Dedifferentiated amniotic fluid mesenchymal stem cell (primary cell): ENCODE results near the gene SECTM1.

Source experiments
- DNase-seq: peaks from one replicate; pipeline ENCODE4 v3.0.0-alpha.2; 2016; ENCODE audit errors: extremely low spot score

SECTM1 gene

DNA sequence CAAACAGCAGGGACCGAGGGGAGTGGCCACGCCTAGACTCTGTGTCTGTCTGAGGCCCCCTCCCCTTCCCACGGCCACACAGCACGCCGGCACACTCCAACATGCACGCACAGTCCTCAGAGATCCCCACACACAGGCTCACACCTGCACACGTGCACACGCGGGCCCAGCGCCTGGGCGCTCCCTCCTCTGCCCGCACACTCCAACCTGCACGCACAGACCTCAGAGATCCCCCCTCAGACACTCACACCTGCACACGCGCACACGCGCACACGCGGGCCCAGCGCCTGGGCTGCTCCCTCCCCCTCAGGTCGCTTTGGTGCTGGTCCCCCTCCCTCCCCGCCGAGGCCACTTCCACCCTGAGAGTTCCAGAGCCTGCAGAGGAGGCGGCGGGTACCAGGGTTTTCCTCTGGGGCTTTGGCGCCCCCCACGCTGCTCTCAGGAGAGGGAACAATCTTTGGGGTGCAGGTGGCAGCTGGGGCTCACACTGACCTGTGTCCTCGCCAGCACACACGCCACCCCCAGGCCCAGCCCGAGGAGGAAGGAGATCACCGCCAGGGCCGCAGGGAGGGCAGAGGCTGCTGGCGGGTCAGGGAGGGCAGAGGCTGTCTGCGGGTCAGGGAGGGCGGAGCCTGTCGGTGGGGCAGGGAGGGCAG is 17.7 kb downstream of the SECTM1 start:
- no peak for DNase-seq

DNA sequence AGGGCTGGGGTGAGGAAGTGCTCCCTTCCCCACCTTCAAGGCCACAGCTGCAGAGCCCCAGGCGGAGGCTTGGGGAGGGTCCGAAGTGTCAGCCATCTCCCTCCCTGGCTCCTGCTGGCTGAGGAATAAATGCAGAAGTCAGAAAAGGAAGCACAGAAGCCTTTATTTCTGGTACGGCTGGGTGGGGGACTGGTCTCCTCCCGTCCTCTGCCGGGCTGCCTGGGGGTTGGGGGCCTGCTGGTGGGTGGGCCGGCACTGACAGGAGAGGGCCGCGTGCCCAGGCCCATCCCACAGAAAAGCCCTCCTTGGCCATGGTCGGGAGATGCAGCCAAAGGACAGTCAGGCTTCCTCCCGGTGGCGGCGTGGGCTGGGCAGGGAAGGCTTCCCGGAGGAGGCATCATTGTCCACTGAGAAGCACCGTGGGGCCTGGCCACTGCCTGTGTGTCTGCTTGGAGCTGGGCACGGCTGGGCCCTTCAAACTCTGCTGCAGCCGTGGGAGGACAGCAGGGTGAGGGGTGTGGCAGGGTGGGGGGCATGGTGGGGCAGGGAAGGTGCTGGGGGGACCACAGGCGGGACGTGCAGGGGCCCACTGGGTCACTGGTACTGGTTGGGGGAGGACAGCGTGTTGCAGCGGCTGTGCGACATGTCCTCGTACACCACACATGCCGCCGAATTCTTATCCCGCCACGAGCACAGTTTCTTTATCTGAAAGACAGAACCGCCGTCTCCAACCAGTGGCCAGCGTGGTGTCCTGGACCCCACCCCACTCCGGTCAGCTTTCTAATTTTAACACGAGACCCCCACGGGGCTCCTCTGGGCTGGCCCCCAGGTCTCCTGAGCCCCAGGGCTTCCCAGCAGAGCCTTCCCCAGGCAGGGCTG is 18.6 kb downstream of the SECTM1 start:
- no peak for DNase-seq

DNA sequence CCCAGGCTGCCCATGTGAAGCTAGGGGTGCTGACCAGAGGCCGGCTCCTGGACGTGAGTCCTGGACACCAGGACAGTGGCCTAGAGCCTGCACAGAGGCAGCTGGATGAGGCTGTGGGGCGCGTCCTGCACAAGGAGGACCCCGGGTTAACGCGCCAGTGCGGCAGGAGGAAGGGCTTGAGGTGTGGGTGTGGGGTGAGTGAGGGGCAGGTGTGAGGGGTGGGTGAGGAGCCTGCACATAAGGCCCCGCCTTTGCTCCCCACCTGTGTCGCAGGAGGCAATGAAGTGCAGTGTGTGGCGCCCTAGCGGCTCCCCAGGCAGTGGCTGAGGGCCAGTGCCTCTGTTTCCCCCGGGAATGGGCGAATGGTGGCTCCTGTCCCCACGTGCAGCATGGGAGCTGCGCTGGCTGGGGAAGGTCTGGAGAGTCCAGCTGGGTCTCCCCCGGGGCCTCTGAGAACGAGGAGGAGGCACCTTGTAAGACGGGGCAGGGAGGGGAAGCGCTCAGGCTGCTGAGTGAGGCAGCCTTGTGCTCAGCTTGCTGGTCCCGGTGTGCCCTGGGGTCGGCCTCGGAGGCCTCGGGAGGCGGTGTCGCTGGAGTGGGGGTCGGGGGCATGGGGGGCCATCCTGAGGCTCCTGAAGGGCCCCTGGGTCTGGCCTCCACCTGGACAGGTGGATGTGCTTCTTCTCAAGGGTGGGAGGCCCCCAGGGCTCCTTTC is 19.4 kb downstream of the SECTM1 start:
- DNase-seq: no peak

DNA sequence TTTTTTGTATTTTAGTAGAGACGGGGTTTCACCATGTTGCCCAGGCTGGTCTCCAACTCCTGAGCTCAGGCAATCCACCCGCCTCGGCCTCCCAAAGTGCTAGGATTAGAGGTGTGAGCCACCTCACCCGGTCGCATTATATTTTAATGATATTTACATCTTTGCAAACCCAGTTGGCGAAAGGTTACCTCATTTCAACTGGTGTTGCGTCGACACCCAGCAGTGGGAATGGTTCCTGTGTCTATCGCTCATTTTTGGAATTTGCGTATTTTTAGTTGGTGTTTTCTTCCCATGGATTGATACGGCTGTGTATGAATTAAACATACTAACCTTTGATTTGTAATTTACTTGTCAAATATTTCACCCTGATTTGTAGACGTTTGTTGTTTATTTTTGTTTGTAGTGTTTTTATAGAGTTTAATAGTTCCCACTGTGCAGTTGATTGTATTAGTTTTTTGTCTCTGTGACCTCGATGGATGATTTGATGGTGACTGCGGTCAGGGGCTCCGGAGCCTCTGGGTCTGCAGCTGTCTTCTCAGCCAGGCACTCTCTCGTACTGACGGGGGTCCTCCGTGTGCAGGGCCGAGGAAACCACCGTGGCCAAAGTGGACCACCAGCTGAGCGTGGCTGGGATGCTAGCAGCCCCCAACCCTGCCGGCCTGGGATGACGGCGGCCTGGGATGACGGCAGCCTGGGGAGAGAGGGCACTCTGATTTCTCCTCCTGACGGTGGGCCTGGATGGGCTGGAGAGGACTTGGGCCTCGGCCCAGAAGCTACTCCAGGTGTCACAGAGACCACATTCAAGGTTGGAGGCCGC is 20.2 kb downstream of the SECTM1 start:
- no peak for DNase-seq

DNA sequence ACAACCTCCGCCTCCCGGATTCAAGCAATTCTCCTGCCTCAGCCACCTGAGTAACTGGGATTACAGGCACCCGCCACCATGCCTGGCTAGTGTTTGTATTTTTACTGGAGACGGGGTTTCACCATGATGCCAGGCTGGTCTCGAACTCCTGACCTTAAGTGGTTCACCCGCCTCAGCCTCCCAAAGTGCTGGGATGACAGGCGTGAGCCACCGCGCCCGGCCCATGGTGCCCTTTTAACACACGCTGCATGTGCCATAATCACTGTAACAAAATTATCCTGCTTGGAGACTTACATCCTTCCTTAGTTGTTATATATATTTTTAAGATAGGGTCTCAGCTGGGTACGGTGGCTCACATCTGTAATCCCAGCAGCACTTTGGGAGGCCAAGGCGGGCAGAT is 21.6 kb downstream of the SECTM1 start:
- DNase-seq: no peak

DNA sequence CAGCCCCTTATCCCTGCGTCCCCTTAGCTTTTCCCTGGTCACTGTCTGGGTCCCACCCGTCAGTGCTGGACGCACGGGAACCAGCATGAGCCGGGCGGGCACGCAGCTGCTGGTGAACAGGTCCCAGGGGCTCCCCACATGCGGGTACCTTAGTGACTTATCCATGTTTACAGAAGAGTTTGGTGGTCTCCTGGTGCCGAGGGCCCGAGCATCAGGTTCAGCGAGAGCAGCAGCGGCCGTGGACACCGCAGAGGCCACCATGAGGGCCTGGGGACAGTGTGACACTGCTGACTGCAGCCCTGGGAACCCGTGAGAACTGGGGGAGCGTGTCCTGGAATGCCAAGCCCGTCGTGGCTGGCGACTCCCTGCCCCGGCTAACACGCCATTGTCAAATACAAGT is 22.7 kb downstream of the SECTM1 start:
- no peak for DNase-seq

DNA sequence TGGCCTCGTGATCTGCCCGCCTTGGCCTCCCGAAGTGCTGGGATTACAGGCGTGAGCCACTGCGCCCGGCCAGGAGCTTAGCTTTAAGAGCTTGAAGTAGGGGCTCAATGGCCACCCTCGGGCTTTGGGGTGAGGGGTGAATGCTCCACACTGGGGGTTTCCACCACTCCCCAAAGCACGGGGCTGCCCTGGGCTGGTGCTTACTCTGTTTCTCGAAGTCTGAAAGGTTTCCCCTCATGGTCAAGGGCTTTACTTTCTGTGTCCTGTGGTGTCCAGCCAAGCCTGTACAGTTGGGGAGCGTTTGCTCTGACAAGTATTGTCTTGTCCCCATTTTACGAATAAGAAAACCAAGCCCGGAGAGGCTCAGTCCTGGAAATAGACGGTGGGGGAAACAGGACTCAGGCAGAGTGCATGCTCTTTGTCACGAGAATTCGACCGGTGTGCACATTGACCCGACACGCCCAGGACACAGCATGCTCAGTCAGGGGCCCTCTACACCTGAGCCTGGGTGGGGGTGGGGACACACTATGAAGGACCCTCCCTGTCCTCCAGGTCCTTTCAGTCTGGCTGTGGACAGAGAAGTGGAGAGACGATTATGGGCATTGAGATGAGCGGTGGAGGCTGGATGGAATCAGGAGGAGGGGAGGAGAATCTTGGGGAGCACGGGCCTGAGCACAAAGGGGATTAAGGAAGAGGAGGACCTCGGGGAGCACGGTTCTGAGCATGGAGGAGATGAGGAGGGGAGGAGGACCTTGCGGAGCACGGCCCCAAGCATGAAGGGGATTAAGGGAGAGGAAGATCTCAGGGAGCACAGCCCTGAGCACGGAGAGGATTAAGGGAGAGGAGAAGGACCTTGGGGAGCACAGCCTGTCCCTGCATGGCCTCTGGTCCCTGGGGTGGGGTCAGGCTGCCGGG is 23.7 kb downstream of the SECTM1 start:
- no peak for DNase-seq

DNA sequence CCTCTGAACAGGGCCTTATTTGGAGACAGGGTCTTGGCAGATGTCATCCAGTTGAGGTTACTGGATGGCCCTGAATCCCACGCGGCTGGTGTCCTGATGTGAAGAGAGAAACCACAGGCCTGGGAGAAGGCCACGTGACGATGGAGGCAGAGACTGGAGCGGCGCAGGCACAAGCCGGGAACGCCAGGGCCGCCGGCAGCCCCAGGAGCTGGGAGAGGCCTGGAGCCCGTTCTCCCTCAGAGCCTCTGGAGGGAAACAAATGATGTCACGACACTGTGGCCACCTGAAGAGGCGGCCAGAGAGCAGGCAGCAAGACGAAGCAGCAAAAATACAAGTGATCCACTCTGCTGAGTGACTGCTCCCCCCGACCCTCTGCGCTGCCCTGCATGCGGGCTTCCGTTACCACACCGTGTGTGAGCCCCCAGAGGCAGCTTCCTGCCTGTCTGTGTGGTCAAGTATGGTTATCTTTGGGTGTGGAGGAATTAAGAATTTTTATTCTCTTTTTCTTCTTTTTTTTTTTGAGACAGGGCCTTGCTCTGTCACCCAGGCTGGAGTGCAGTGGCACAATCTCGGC is 27.8 kb downstream of the SECTM1 start:
- DNase-seq: no peak

DNA sequence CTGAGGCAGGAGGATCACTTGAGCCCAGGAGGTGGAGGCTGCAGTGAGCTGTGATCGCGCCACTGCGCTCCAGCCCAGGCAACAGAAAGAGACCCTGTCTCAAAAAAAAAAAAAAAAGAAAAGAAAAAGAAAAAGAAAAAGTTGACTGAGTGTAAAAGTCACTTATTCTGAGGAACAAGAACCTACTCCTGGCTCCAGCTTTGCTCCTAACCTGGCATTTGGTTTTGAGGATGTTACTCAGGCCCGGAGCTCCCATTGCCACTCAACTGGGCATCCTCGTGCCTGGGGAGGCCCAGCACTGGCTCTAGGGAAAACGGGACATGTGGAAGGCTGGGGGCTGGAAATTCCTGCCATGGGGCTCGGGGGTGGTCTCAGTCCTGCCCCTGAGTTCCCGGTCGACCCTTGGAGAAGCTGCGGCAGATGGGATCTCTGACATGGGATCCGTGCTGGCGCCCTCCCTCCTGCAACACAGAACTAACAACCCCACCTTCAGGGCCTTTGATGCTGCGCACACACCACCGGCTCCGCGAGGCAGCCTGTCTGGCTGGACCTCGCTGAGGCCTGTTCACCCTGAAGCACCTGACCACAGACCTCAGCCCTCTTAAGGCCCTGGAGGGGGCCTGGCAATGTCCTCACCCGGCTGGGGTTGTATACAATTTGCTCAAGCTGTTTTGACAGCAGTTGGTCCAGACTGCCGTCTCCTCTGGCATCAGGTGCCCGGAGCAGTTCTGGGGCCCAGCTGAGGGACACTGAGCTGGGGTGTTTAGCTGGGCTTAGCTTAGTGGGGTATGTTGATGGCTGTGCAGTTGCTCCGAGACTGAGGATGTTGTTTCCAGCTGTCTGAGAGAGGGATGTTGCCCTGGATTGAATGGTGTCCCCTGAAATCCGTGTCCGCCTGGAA is 28.5 kb downstream of the SECTM1 start:
- DNase-seq: no peak

DNA sequence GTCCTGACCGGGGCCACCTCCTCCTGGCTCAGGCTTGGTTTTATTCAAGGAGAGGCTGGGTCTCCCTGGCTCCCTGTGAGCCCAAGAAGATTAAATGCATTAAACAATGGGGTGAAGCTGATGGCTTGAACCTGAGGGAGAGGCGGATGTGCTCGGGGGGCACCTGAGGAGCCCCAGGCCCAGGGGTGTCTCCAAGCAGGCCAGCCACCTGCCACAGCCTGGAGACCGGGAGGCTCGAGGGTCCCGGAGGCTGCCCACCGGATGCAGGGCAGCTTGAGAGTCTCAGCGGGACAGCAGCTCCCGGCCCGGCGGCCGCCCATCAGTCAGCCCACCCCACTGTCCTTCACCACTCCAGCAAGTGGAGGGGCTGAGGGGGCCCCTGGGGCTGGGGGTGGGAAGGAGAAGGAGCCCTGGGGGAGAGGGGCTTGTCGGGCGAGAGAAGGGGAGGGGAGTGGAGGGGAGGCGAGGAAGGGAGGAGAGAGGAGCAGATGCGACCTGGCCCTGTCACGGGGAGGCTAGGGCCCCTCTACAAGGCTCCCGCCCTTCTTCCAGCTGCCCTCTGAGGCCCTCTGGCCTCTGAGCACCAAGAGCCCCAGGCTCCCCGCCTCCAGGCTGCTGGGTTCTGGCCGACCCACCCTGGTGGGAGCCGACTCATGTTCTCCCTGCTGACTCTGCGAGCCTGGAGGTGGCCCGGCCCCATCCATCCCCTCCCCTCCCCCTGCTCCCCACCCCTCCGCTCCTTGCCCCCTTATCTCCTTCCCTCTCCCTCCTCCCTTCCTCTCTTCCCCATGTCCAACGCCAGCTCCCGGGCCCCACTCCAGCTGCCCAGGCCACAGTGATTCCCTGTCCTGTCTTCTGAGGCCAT is 29.4 kb downstream of the SECTM1 start:
- no peak for DNase-seq

DNA sequence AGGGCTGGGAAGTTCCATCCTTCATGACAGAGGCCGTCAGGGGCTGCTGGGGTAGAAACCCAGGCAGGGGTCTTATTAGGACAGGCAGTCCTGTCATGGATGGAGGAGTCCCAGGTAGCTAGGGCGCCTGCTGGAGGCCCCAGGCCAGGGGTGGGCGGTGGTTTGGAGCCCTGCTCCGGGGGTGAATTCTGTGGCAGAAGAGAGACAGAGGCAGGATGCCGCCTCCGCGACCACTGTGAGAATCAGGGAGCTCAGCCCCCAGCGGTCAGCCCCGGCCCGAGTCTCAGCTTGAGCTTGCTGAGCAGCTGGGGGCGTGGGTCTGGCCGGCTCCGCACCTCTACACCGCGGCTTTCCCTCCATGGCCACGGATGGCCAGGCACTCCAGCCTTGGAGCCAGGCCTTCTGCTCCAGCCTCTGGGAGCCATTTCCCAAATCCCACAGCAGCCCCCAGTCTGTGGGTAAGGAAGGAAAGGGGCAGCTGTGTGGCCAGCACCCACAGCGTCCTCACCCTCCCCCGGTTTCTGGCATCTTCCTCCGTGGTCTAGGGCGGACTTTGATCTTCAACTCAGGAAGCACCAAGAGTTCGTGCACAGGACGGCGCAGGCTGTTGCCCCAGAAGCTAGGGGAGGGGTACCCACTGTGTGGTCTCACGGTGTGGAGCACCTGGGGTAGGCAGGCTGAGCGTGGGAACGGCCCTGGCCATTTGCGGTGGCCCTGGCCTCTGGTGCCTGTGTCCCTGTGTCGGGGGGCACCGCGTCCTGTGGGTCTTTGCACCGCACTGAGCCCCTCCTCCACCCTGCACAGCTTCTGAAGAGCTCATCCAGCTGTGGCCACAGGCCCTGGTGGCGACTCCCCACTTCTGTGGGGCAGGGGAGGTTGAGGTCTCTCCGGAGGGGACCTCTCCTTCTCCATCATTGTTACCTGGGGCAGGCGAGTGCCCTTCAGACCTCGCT is 30.3 kb downstream of the SECTM1 start:
- DNase-seq: no peak

DNA sequence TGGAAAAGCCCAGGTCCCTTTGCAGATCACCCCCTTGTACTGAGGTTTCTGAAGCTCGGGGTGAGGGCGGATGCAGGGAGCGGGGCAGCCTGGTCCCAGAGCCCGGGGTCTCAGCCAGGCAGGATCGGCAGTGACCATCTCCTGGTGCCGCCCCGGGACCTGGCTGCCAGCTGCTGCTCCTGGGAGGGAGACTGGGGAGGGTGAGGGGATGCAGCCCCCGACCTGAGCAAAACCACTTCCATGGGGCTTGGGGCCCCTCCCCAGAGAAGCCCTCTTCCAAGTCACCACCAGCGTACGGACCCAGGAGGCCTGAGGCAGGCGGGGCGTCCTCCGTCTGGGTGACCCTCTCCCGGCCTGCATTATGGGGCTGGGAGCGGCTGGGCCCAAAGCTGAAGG is 31.0 kb downstream of the SECTM1 start:
- DNase-seq: no peak

DNA sequence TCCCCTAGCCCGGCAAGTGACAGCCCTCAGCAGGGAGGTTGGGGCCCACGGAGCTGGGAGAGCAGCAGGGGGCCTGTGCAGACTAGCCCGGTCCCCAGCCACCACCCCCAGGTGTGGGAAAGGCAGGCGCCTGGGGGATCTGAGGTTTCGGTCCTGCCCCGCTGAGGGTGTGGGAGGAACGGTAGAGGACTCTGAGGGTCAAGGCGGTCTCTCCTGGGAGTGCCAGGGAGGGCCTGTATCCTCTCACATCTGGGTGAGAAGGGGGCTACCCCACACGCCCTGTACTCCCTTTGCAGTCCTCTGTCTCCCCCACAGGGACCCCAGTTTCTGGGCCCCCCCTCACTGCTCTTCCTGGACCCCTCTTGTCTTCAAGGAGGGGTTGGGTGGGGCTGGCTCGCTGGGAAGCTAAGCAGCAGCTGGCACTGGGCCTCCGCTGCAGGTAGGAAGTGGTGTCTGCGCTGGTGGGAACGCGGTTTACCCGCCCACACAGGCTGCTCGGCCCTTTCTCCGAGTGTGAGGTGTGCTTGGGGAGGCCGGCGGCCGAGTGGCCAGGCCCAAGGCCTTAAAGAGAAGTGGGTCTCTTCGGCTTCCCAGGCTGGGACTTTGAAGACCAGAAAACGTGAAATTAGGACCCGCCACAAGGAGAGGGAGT is 31.5 kb downstream of the SECTM1 start:
- no peak for DNase-seq

DNA sequence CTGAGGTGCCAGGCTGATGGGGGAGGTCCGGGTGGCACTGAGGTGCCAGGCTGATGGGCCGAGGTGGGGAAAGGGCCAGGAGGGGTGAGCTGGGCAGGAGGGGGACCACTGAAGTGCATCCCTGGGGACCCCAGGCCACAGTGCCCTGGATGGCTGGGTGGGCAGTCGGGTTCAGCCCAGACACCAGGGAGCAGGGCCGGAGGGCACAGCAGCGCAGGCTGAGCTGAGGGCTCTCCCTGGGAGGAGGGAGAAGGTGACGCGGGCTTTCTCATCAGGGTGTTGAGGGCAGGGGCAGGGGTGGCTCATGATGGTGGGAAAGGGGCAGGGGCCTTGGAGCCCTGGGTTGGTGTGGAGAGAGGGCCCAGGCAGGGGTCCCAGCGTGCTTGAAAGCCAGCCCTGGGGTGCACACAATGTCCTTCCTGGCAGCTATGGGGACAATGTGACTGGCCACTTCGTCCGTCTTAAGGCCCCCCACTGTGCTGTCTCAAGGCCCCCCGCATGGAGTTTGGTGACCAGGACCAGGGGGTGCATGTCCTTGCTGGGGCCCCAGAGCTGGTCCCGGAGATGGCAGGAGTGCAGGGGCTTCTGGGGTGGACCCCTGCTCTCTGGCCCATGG is 32.2 kb downstream of the SECTM1 start:
- no peak for DNase-seq

DNA sequence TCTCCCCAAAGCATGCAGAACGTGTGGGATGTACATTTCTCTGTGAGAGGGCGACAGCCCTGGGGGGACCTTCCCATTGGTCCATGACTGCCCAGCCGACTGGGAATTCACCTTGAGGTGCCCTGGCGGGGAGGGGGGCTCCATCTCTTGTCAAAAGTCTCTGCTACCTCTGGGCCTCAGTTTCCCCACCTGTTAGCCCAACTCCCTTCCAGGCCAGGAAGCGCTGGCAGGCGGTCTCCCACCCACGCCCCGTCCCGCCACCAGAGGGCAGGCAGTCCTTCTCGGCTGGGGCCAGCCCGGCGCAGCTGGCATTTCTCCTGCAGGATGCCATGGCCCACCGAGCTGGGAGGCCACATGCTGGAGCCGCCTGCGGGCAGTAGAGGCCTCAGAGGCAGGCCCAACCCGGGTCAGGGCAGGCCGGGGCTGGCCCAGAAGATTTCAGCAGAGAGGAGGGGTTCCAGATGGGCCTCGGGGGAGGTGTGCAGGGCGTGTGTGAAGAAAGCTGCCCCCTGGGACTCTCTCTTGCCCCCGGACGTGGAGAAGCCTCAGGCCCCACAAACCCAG is 32.8 kb downstream of the SECTM1 start:
- peak; percentile 31 for DNase-seq

DNA sequence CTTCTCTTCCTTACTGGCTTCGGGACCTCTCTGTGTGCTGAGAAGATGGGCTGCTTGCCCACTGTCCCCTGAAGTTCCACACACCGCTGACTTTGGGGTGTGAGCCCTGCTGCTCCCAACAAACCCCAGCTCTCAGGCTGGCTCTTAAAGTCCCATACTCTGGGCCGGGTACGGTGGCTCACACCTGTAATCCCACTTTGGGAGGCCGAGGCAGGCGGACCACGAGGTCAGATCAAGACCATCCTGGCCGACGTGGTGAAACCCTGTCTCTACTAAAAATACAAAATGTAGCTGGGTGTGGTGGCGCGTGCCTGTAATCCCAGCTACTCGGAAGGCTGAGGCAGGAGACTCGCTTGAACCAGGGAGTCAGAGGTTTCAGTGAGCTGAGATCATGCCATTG is 33.3 kb downstream of the SECTM1 start:
- no peak for DNase-seq
